Left lung (tissue), 10 donors: ENCODE results near the gene E2F1. TPM values are rescaled to one million over a fixed set of nuclear protein-coding genes. Genes with fewer than 3 reads are reported as not detected.
A peak's percentile ranks its signal among the peaks of the same experiment; 100 is the strongest.

Experiments used
- ATAC-seq: fragments of 200-7000 bp; cut with Tn5 transposase; one replicate; pipeline ENCODE4 v1.9.1; 2020; ENCODE audit warnings: moderate library complexity
- DNase-seq, 4 donors: peaks; one replicate each; pipeline ENCODE4 v3.0.0-alpha.2; 2013 to 2020
- H3K27ac ChIP-seq, 2 donors: fragments of 200-600 bp; sonication (generic) in 1 of 2; one replicate each; pipeline versions ENCODE4 v1.5.0 to v1.8.0; 2020 to 2021
- H3K27me3 ChIP-seq, 2 donors: fragments of 200-600 bp; sonication (generic) in 1 of 2; one replicate each; pipeline versions ENCODE4 v1.5.0 to v1.8.0; 2020 to 2021
- H3K36me3 ChIP-seq, 2 donors: fragments of 200-600 bp; sonication (generic) in 1 of 2; one replicate each; pipeline versions ENCODE4 v1.5.0 to v1.8.0; 2020 to 2021
- H3K4me1 ChIP-seq, 2 donors: fragments of 200-600 bp; one replicate each; pipeline ENCODE4 v1.8.0; 2021
- H3K4me3 ChIP-seq, 2 donors: fragments of 200-600 bp; sonication (generic) in 1 of 2; one replicate each; pipeline versions ENCODE4 v1.5.0 to v1.8.0; 2020 to 2021; ENCODE audit warnings: mild to moderate bottlenecking in 1 of 2
- H3K9me3 ChIP-seq, 2 donors: fragments of 200-600 bp; sonication (generic) in 1 of 2; one replicate each; pipeline versions ENCODE4 v1.5.0 to v1.8.0; 2020 to 2021
- CTCF ChIP-seq, 2 donors: fragments of 200-600 bp; sonication (generic) in 1 of 2; IDR thresholded peaks; one replicate each; pipeline versions ENCODE4 v1.5.0 to v1.8.0; 2021; ENCODE audit warnings: antibody characterized with exemption in 2 of 2
- intact Hi-C, 2 donors: fragments of 100-400 bp; cut with DNase I; formaldehyde crosslinking; loops; one replicate each; pipeline versions ENCODE4 v1.11.2 to v1.14.2; 2022
- polyA plus RNA-seq, 6 donors: library from polyadenylated mRNA; unstranded; fragments of 120-200 nt; gene quantifications; one replicate each; pipeline ENCODE4 v1.2.1, GENCODE V29; 2013; ENCODE audit not compliant: insufficient read length in 6 of 6
- total RNA-seq, 2 donors: library from RNA; stranded (reverse); fragmentation: NEBNext Ultra II Directional; extraction: Animal tissue kit (Norgen Biotek cat#: 25700); gene quantifications; one replicate each; pipeline ENCODE4 v1.2.1, GENCODE V29; 2021
- donor health status: DM: no; HTN: yes; CAD: no.
- donor health status: DM: no; HTN: no; CAD: no.

The E2F1 gene
- total and polyA plus RNA-seq, 8 donors: 12.2 to 23.6 (median 16.4) TPM

- Histone ChIP-seq H3K9me3 (no peaks in the 10 kb centered on the region), H3K27me3 (no peaks in the 10 kb centered on the region), H3K4me1 (no peaks in the 10 kb centered on the region), H3K4me3 (no peak overlapping the region), H3K27ac (no peak overlapping the region), H3K36me3 (peaks cover 0 to 63% of the 10 kb centered on the region in 2 donors)
- DNase-seq (no peak), ATAC-seq (no peak)
- no peak for TF ChIP-seq CTCF (IDR thresholded peaks at IDR 0.05)
- intact Hi-C loops: no loop called here
These were observed 24.7 kb upstream of the E2F1 start for GRCh38 chr20:33710681-33711445.

- H3K9me3 ChIP-seq: no peaks in the 10 kb centered on the region
- H3K27me3 ChIP-seq: no peaks in the 10 kb centered on the region
- TF ChIP-seq CTCF (IDR thresholded peaks at IDR 0.05): no peak
- ATAC-seq (peak; percentile 90), DNase-seq (peak in 1 of 4 donors; percentile 66)
- peaks cover 0 to 68% of the 10 kb centered on the region in 2 donors for H3K36me3 ChIP-seq
- intact Hi-C loops: no loop called here
- no peaks in the 10 kb centered on the region for H3K4me1 ChIP-seq
- no peak overlapping the region for H3K27ac ChIP-seq
- no peak overlapping the region for H3K4me3 ChIP-seq
These were observed 23.8 kb upstream of the E2F1 start for GRCh38 chr20:33709905-33710541.

GRCh38 chr20:33709398-33709797 lies 23.2 kb upstream of the E2F1 start:
- no peaks in the 10 kb centered on the region for H3K4me1 ChIP-seq
- H3K4me3 ChIP-seq: no peak overlapping the region
- no peaks in the 10 kb centered on the region for H3K27me3 ChIP-seq
- intact Hi-C loops: no loop called here
- DNase-seq (no peak), ATAC-seq (peak; percentile 72)
- H3K36me3 ChIP-seq: peaks cover 0 to 67% of the 10 kb centered on the region in 2 donors
- TF ChIP-seq CTCF (IDR thresholded peaks at IDR 0.05): no peak
- H3K9me3 ChIP-seq: no peaks in the 10 kb centered on the region
- peak overlapping the region in 1 of 2 donors; percentile 15 for H3K27ac ChIP-seq

- Histone ChIP-seq H3K36me3 (peaks cover 0 to 50% of the 10 kb centered on the region in 2 donors), H3K9me3 (no peaks in the 10 kb centered on the region), H3K27me3 (no peaks in the 10 kb centered on the region), H3K4me1 (no peaks in the 10 kb centered on the region), H3K27ac (no peak overlapping the region), H3K4me3 (no peak overlapping the region)
- intact Hi-C loops: no loop called here
- ATAC-seq: no peak
- no peak for DNase-seq
- no peak for TF ChIP-seq CTCF (IDR thresholded peaks at IDR 0.05)
These were observed 21.5 kb upstream of the E2F1 start for GRCh38 chr20:33707668-33708067.

- Histone ChIP-seq H3K4me3 (no peak overlapping the region), H3K4me1 (no peaks in the 10 kb centered on the region), H3K36me3 (peaks cover 0 to 27% of the 10 kb centered on the region in 2 donors), H3K9me3 (peaks cover 0 to 3% of the 10 kb centered on the region in 2 donors), H3K27ac (no peak overlapping the region), H3K27me3 (no peaks in the 10 kb centered on the region)
- intact Hi-C loops: no loop called here
- no peak for TF ChIP-seq CTCF (IDR thresholded peaks at IDR 0.05)
- DNase-seq (no peak), ATAC-seq (no peak)
These were observed 18.2 kb upstream of the E2F1 start for GRCh38 chr20:33704197-33704924.
